ENCODE measurements around the gene ANK3. TPM values are rescaled to one million over a fixed set of nuclear protein-coding genes. Genes with fewer than 3 reads are reported as not detected.

The ANK3 gene
- total and polyA plus RNA-seq, 2 donors (not counting 1 experiment from before 2014, with no cell fraction given): 0.50 to 0.79 TPM

- Histone ChIP-seq H4K20me1 (ENCODE audit: control insufficient read depth, extremely low read depth, insufficient read depth, low read length) (no peaks in the 10 kb centered on the region), H3K4me1 (ENCODE audit: control insufficient read depth, extremely low read depth, insufficient read depth, low read length) (no peaks in the 10 kb centered on the region), H3K9me3 (ENCODE audit: control insufficient read depth, insufficient read depth, low read depth, low read length) (no peaks in the 10 kb centered on the region), H2AFZ (ENCODE audit: low read length) (no peak overlapping the region), H3K4me3 (replicated peaks in 1 of 4; ENCODE audit: control extremely low read depth in 1 of 4, insufficient read depth in 1 of 4, low read depth in 3 of 4, low read length in 4 of 4) (no peak overlapping the region), H3K4me2 (ENCODE audit: extremely low read depth, insufficient read depth, low read length) (no peak overlapping the region), H3K27ac (ENCODE audit: insufficient read depth, low read length) (no peak overlapping the region), H3K27me3 (ENCODE audit: control insufficient read depth, insufficient read depth, low read length) (peaks cover 2% of the 10 kb centered on the region), H3K79me2 (ENCODE audit: control insufficient read depth, insufficient read depth, low read length) (no peaks in the 10 kb centered on the region), H3K36me3 (ENCODE audit: control insufficient read depth, insufficient read depth, low read length) (no peaks in the 10 kb centered on the region), H3K9ac (ENCODE audit: insufficient read depth, low read length) (no peak overlapping the region)
- TF ChIP-seq EZH2 (IDR thresholded peaks at IDR 0.05; ENCODE audit: low read length, missing control alignments) (no peak), CTCF (conservative IDR thresholded peaks at IDR 0.05 in 1 of 2, IDR thresholded peaks at IDR 0.05 in 1 of 2; ENCODE audit: low read depth in 1 of 2, low read length in 2 of 2) (no peak)
- peak; percentile 17 to 51 for DNase-seq (ENCODE audit: low read depth in 2 of 2)
Observed at GRCh38 chr10:60206735-60207134, 182.9 kb downstream of the ANK3 start.

- Histone ChIP-seq H4K20me1 (ENCODE audit: control insufficient read depth, extremely low read depth, insufficient read depth, low read length) (no peaks in the 10 kb centered on the region), H3K9ac (ENCODE audit: insufficient read depth, low read length) (no peak overlapping the region), H3K9me3 (ENCODE audit: control insufficient read depth, insufficient read depth, low read depth, low read length) (no peaks in the 10 kb centered on the region), H3K79me2 (ENCODE audit: control insufficient read depth, insufficient read depth, low read length) (no peaks in the 10 kb centered on the region), H3K27me3 (ENCODE audit: control insufficient read depth, insufficient read depth, low read length) (peaks cover under 1% of the 10 kb centered on the region), H2AFZ (ENCODE audit: low read length) (no peak overlapping the region), H3K4me2 (ENCODE audit: extremely low read depth, insufficient read depth, low read length) (no peak overlapping the region), H3K4me3 (replicated peaks in 1 of 4; ENCODE audit: control extremely low read depth in 1 of 4, insufficient read depth in 1 of 4, low read depth in 3 of 4, low read length in 4 of 4) (no peak overlapping the region), H3K4me1 (ENCODE audit: control insufficient read depth, extremely low read depth, insufficient read depth, low read length) (no peaks in the 10 kb centered on the region), H3K36me3 (ENCODE audit: control insufficient read depth, insufficient read depth, low read length) (no peaks in the 10 kb centered on the region), H3K27ac (ENCODE audit: insufficient read depth, low read length) (no peak overlapping the region)
- no peak for DNase-seq (ENCODE audit: low read depth in 2 of 2)
- TF ChIP-seq CTCF (conservative IDR thresholded peaks at IDR 0.05 in 1 of 2, IDR thresholded peaks at IDR 0.05 in 1 of 2; ENCODE audit: low read depth in 1 of 2, low read length in 2 of 2): no peak
- TF ChIP-seq EZH2 (IDR thresholded peaks at IDR 0.05; ENCODE audit: low read length, missing control alignments): no peak
Observed at GRCh38 chr10:60205741-60206140, 183.9 kb downstream of the ANK3 start.

GRCh38 chr10:60203993-60204618, 185.6 kb downstream of the ANK3 start:
- Histone ChIP-seq H3K27ac (ENCODE audit: insufficient read depth, low read length) (no peak overlapping the region), H3K36me3 (ENCODE audit: control insufficient read depth, insufficient read depth, low read length) (no peaks in the 10 kb centered on the region), H3K9me3 (ENCODE audit: control insufficient read depth, insufficient read depth, low read depth, low read length) (no peaks in the 10 kb centered on the region), H2AFZ (ENCODE audit: low read length) (no peak overlapping the region), H3K9ac (ENCODE audit: insufficient read depth, low read length) (no peak overlapping the region), H3K79me2 (ENCODE audit: control insufficient read depth, insufficient read depth, low read length) (no peaks in the 10 kb centered on the region), H3K4me1 (ENCODE audit: control insufficient read depth, extremely low read depth, insufficient read depth, low read length) (no peaks in the 10 kb centered on the region), H3K4me2 (ENCODE audit: extremely low read depth, insufficient read depth, low read length) (no peak overlapping the region), H3K27me3 (ENCODE audit: control insufficient read depth, insufficient read depth, low read length) (no peaks in the 10 kb centered on the region), H3K4me3 (replicated peaks in 1 of 4; ENCODE audit: control extremely low read depth in 1 of 4, insufficient read depth in 1 of 4, low read depth in 3 of 4, low read length in 4 of 4) (no peak overlapping the region), H4K20me1 (ENCODE audit: control insufficient read depth, extremely low read depth, insufficient read depth, low read length) (no peaks in the 10 kb centered on the region)
- DNase-seq (ENCODE audit: low read depth in 2 of 2): peak; percentile 45 to 61
- TF ChIP-seq EZH2 (IDR thresholded peaks at IDR 0.05; ENCODE audit: low read length, missing control alignments) (no peak), CTCF (conservative IDR thresholded peaks at IDR 0.05 in 1 of 2, IDR thresholded peaks at IDR 0.05 in 1 of 2; ENCODE audit: low read depth in 1 of 2, low read length in 2 of 2) (peak; percentile 74 to 85)

Measured in fibroblast of lung (primary cell).